Panc1 (cell line): ENCODE results near the gene FILIP1L.

Source experiments
- POLR2AphosphoS5 ChIP-seq: IDR thresholded peaks from 2 replicates; pipeline ENCODE4 v1.6.1; 2012; ENCODE audit warnings: mild to moderate bottlenecking, low read depth, low read length, moderate library complexity
- SIN3A ChIP-seq: IDR thresholded peaks from 2 replicates; pipeline ENCODE4 v1.6.1; 2012; ENCODE audit warnings: low read depth, mild to moderate bottlenecking, low read length, moderate library complexity, borderline replicate concordance; ENCODE audit not compliant: insufficient read depth
- TF ChIP-seq, protein P1 (sequence below): fragments of 450-650 bp; IDR thresholded peaks from 2 replicates; pipeline ENCODE4 v1.5.1; 2017; ENCODE audit warnings: mild to moderate bottlenecking
- TF ChIP-seq, protein P2 (sequence below), 2 experiments: IDR thresholded peaks; 2 replicates each; pipeline ENCODE4 v1.6.1; 2011 to 2012; ENCODE audit warnings: low read depth in 2 of 2, control low read depth in 1 of 2, low read length in 1 of 2, mild to moderate bottlenecking in 1 of 2, moderate library complexity in 1 of 2; ENCODE audit not compliant: insufficient read depth in 1 of 2

- TF ChIP-seq, protein P1, sequence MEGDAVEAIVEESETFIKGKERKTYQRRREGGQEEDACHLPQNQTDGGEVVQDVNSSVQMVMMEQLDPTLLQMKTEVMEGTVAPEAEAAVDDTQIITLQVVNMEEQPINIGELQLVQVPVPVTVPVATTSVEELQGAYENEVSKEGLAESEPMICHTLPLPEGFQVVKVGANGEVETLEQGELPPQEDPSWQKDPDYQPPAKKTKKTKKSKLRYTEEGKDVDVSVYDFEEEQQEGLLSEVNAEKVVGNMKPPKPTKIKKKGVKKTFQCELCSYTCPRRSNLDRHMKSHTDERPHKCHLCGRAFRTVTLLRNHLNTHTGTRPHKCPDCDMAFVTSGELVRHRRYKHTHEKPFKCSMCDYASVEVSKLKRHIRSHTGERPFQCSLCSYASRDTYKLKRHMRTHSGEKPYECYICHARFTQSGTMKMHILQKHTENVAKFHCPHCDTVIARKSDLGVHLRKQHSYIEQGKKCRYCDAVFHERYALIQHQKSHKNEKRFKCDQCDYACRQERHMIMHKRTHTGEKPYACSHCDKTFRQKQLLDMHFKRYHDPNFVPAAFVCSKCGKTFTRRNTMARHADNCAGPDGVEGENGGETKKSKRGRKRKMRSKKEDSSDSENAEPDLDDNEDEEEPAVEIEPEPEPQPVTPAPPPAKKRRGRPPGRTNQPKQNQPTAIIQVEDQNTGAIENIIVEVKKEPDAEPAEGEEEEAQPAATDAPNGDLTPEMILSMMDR = no peak
- TF ChIP-seq POLR2AphosphoS5 (no peak), SIN3A (no peak)
- TF ChIP-seq, protein P2, sequence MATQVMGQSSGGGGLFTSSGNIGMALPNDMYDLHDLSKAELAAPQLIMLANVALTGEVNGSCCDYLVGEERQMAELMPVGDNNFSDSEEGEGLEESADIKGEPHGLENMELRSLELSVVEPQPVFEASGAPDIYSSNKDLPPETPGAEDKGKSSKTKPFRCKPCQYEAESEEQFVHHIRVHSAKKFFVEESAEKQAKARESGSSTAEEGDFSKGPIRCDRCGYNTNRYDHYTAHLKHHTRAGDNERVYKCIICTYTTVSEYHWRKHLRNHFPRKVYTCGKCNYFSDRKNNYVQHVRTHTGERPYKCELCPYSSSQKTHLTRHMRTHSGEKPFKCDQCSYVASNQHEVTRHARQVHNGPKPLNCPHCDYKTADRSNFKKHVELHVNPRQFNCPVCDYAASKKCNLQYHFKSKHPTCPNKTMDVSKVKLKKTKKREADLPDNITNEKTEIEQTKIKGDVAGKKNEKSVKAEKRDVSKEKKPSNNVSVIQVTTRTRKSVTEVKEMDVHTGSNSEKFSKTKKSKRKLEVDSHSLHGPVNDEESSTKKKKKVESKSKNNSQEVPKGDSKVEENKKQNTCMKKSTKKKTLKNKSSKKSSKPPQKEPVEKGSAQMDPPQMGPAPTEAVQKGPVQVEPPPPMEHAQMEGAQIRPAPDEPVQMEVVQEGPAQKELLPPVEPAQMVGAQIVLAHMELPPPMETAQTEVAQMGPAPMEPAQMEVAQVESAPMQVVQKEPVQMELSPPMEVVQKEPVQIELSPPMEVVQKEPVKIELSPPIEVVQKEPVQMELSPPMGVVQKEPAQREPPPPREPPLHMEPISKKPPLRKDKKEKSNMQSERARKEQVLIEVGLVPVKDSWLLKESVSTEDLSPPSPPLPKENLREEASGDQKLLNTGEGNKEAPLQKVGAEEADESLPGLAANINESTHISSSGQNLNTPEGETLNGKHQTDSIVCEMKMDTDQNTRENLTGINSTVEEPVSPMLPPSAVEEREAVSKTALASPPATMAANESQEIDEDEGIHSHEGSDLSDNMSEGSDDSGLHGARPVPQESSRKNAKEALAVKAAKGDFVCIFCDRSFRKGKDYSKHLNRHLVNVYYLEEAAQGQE (IDR thresholded peaks at IDR 0.05; ENCODE audit: insufficient read depth in 1 of 2, low read depth in 2 of 2, low read length in 1 of 2) = no peak
Observed at GRCh38 chr3:99845331-99845730, 269.0 kb downstream of the FILIP1L start.
